Endothelial cell (in vitro differentiated cells): ENCODE data around the gene CDK6. TPM values are rescaled to one million over a fixed set of nuclear protein-coding genes. Genes with fewer than 3 reads are reported as not detected.
"Not testable (repeated sequence)": the region's sequence is repeated elsewhere in the genome, so short reads cannot be mapped to it uniquely, and the experiment has no call there.

ENCODE experiments used
- DNase-seq: peaks from one replicate; pipeline ENCODE4 v3.0.0; 2021; ENCODE audit warnings: low spot score
- H3K27ac Mint-ChIP-seq: one replicate; pipeline ENCODE4 v1.8.0; 2021; ENCODE audit warnings: mixed read lengths, inconsistent platforms; ENCODE audit not compliant: unreplicated experiment
- H3K27me3 Mint-ChIP-seq: one replicate; pipeline ENCODE4 v1.8.0; 2021; ENCODE audit warnings: mild to moderate bottlenecking, moderate library complexity, mixed read lengths, inconsistent platforms; ENCODE audit not compliant: unreplicated experiment
- H3K36me3 Mint-ChIP-seq: one replicate; pipeline ENCODE4 v1.8.0; 2021; ENCODE audit warnings: mild to moderate bottlenecking, low read depth, mixed read lengths, inconsistent platforms; ENCODE audit not compliant: unreplicated experiment
- H3K4me1 Mint-ChIP-seq: one replicate; pipeline ENCODE4 v1.8.0; 2021; ENCODE audit warnings: mild to moderate bottlenecking, mixed read lengths, inconsistent platforms; ENCODE audit not compliant: unreplicated experiment
- H3K4me3 Mint-ChIP-seq: one replicate; pipeline ENCODE4 v1.8.0; 2021; ENCODE audit warnings: mild to moderate bottlenecking, mixed read lengths, inconsistent platforms; ENCODE audit not compliant: unreplicated experiment
- H3K9me3 Mint-ChIP-seq: one replicate; pipeline ENCODE4 v1.8.0; 2021; ENCODE audit warnings: mixed read lengths, inconsistent platforms; ENCODE audit not compliant: unreplicated experiment
- total RNA-seq: library from RNA; stranded (reverse); fragmentation: NEBNext Ultra II Directional; extraction: Animal tissue kit (Norgen Biotek cat#: 25700); gene quantifications from one replicate; pipeline ENCODE4 v1.2.1, GENCODE V29; 2021; ENCODE audit not compliant: unreplicated experiment
- TF ChIP-seq, protein P1 (sequence below): fragments of 200-600 bp; sonication (generic); IDR thresholded peaks from one replicate; pipeline ENCODE4 v1.5.0; 2021; ENCODE audit warnings: antibody characterized with exemption; ENCODE audit not compliant: unreplicated experiment

CDK6 gene
- total RNA-seq, 1 donor from 2014 or later = 32.6 TPM

DNA sequence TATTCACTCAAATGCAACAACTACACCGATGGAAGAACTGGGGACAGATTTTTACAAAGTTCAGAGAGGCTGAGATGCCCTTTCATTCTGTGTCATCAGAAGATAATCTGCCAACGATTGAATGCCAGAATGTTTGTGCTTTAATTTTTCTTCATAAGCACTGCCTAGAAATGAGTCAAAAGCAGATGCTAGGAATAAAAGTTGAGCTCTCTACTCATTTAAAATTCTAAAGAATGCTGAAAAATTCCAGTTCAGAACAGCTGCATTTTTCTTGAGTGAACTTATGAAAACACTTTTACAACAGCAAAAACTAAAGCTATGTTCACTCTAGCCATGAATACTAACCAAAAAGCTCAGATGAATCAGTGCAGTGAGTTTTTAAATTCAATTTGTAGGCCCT, 223.9 kb downstream of the CDK6 start:
- H3K9me3 Mint-ChIP-seq = no peaks in the 10 kb centered on the region
- no peak for DNase-seq
- H3K36me3 Mint-ChIP-seq = peaks cover 3% of the 10 kb centered on the region
- peaks cover 8% of the 10 kb centered on the region for H3K4me1 Mint-ChIP-seq
- H3K27me3 Mint-ChIP-seq = peaks cover 2% of the 10 kb centered on the region
- no peak overlapping the region for H3K27ac Mint-ChIP-seq
- H3K4me3 Mint-ChIP-seq = no peak overlapping the region
- TF ChIP-seq, protein P1, sequence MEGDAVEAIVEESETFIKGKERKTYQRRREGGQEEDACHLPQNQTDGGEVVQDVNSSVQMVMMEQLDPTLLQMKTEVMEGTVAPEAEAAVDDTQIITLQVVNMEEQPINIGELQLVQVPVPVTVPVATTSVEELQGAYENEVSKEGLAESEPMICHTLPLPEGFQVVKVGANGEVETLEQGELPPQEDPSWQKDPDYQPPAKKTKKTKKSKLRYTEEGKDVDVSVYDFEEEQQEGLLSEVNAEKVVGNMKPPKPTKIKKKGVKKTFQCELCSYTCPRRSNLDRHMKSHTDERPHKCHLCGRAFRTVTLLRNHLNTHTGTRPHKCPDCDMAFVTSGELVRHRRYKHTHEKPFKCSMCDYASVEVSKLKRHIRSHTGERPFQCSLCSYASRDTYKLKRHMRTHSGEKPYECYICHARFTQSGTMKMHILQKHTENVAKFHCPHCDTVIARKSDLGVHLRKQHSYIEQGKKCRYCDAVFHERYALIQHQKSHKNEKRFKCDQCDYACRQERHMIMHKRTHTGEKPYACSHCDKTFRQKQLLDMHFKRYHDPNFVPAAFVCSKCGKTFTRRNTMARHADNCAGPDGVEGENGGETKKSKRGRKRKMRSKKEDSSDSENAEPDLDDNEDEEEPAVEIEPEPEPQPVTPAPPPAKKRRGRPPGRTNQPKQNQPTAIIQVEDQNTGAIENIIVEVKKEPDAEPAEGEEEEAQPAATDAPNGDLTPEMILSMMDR = no peak

DNA sequence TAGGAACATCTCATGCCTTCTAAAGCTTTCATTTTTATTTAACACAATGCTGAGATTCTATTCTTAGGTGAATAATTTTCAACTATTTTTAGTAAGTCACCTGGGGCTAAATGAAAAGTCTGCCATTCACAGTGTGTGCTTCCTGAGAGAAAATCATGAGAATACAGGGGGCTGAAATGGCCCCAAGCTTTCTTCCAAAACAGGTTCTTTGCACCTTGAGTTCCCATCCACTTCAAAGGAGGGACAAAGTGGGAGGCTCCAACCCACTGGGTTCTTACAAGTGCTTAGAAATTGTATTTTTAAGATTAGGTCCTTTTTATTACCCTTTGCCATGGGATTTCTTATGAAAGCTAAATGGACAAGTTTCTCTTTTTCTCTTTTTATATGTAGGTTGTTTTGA, 224.6 kb downstream of the CDK6 start:
- Mint-ChIP-seq H3K27me3 (peaks cover 2% of the 10 kb centered on the region), H3K36me3 (peaks cover 3% of the 10 kb centered on the region), H3K27ac (no peak overlapping the region), H3K4me1 (peaks cover 8% of the 10 kb centered on the region), H3K9me3 (no peaks in the 10 kb centered on the region), H3K4me3 (no peak overlapping the region)
- no peak for DNase-seq
- TF ChIP-seq, protein P1 = no peak

DNA sequence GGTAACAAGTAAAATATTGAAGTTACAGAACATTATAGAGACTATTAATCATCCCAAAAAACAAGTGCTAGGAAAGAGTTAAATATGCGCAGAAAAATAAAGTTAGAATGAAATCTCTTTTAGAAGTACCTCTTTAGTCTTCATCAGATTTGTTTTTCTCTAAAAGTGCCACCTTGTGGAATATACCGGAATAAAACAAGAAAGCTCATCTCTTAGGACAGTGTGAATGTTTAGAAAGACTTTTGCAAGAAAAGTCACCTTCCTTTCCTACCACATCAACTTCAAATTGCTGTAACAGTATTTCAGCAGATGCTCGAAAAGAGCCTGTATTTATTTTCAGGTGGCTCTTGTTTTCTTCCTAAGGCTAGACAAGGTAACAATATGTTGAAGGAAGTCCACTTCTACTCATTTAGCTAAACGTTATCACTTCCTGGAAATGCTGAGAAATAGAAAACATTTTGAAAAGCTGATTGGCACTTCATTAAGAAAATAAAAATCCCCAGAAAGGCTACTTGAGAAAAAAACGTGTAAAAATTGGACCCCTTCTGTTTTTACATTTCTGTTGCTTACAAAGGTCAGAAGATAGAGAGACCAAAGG, 226.4 kb downstream of the CDK6 start:
- Mint-ChIP-seq H3K27me3 (peaks cover 2% of the 10 kb centered on the region), H3K36me3 (no peaks in the 10 kb centered on the region), H3K4me1 (peaks cover 8% of the 10 kb centered on the region), H3K4me3 (no peak overlapping the region), H3K9me3 (no peaks in the 10 kb centered on the region), H3K27ac (no peak overlapping the region)
- TF ChIP-seq, protein P1 = peak; percentile 41
- DNase-seq = no peak

DNA sequence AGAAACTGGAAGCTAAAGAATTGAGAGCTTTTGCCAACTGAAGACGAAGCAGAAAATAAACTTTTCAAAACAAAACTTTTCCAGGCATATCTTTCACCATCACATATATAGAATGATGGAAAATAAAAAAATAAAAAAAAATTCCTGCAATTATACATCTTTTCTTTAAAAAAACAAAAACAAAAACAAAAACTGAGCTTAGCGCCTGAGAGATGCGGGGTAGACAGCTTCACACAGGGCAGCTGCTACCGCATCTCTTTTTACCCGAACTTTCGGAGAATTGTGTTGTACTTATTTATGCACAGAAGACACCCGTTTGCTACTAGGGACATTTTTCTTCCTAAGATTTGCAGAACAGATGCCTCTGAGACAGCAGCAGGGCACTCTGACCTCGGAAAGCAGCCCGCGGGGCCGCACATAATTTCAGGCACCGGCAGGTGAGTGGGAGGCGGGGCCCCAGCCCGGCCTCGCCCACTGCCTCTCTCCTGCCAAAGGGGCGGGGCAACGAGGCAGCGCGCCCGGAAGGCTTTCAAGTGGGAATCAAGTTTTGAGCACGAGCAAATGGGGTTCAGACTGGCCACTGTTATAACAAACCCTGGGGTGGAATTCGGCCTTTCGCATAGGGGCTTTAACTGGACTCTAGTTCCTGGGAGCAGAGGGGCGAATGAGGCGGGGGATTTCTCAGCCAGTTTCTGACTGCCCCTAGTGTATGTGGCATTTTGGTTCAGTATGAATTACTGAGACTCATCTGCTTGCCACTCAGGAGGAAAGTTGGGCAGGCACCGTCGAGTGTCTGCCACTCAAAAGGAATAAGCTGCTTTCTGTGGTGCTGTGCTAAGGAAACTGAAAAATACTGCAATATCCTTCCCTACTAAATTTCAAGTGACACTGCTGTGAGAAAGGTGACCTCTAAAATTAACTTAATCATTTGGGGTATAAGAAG, 227.7 kb downstream of the CDK6 start:
- Mint-ChIP-seq H3K27me3 (peaks cover 2% of the 10 kb centered on the region), H3K4me3 (no peak overlapping the region), H3K9me3 (no peaks in the 10 kb centered on the region), H3K4me1 (peaks cover under 1% of the 10 kb centered on the region), H3K36me3 (no peaks in the 10 kb centered on the region), H3K27ac (no peak overlapping the region)
- TF ChIP-seq, protein P1 = no peak
- peak; percentile 42 for DNase-seq

- TF ChIP-seq, protein P1 = no peak
- DNase-seq = no peak
- Mint-ChIP-seq H3K27ac (no peak overlapping the region), H3K4me1 (no peaks in the 10 kb centered on the region), H3K27me3 (peaks cover 2% of the 10 kb centered on the region), H3K4me3 (no peak overlapping the region), H3K36me3 (no peaks in the 10 kb centered on the region), H3K9me3 (no peaks in the 10 kb centered on the region)
Observed at GRCh38 chr7:92606985-92607384, 229.4 kb downstream of the CDK6 start.

DNA sequence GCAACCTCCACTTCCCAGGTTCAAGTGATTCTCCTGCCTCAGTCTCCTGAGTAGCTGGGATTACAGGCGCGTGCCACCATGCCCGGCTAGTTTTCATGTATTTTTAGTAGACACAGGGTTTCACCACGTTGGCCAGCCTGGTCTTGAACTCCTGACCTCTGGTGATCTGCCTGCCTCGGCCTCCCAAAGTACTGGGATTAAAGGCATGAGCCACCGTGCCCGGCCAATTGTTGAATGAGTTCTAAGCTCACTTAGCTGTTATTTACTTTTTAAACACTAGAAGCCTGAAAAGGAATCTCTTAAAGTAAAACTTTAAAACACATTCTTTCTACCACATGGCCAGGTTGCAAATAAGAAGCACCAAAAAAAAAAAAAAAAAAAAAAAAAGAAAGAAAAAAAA, 231.9 kb downstream of the CDK6 start:
- not testable (repeated sequence) for H3K27ac Mint-ChIP-seq, H3K4me3 Mint-ChIP-seq

More for the DNA sequence above, 231.9 kb downstream of the CDK6 start:
- not testable (repeated sequence) for H3K36me3 Mint-ChIP-seq, H3K4me1 Mint-ChIP-seq, H3K27me3 Mint-ChIP-seq, DNase-seq, H3K9me3 Mint-ChIP-seq
